ENCODE results near the gene PLD5. TPM values are rescaled to one million over a fixed set of nuclear protein-coding genes. Genes with fewer than 3 reads are reported as not detected.
"Not testable (repeated sequence)": the region's sequence is repeated elsewhere in the genome, so short reads cannot be mapped to it uniquely, and the experiment has no call there.

The PLD5 gene
- total RNA-seq, 1 donor, result under 0.01 TPM

GRCh38 chr1:242093116-242093515 is 431.4 kb downstream of the PLD5 start:
- Histone ChIP-seq H3K27me3 (ENCODE audit: insufficient read depth, low read length) (no peaks in the 10 kb centered on the region), H3K4me1 (ENCODE audit: insufficient read depth, low read length) (no peaks in the 10 kb centered on the region), H3K4me3 (ENCODE audit: low read length) (no peak overlapping the region), H3K9me3 (ENCODE audit: low read depth, low read length) (no peaks in the 10 kb centered on the region)

- Histone ChIP-seq H3K9me3 (ENCODE audit: low read depth, low read length) (no peaks in the 10 kb centered on the region), H3K4me1 (ENCODE audit: insufficient read depth, low read length) (no peaks in the 10 kb centered on the region), H3K4me3 (ENCODE audit: low read length) (no peak overlapping the region), H3K27me3 (ENCODE audit: insufficient read depth, low read length) (no peaks in the 10 kb centered on the region)
Observed at GRCh38 chr1:242089911-242090310, 434.6 kb downstream of the PLD5 start.

- Histone ChIP-seq H3K9me3 (ENCODE audit: low read depth, low read length) (no peaks in the 10 kb centered on the region), H3K4me1 (ENCODE audit: insufficient read depth, low read length) (no peaks in the 10 kb centered on the region), H3K4me3 (ENCODE audit: low read length) (no peak overlapping the region), H3K27me3 (ENCODE audit: insufficient read depth, low read length) (no peaks in the 10 kb centered on the region)
Observed at GRCh38 chr1:242088875-242089274, 435.6 kb downstream of the PLD5 start.

GRCh38 chr1:242086706-242087105 is 437.8 kb downstream of the PLD5 start:
- no peaks in the 10 kb centered on the region for H3K4me1 ChIP-seq (ENCODE audit: insufficient read depth, low read length)

GRCh38 chr1:242086093-242086492 is 438.4 kb downstream of the PLD5 start:
- no peaks in the 10 kb centered on the region for H3K27me3 ChIP-seq (ENCODE audit: insufficient read depth, low read length)
- no peaks in the 10 kb centered on the region for H3K9me3 ChIP-seq (ENCODE audit: low read depth, low read length)
- no peaks in the 10 kb centered on the region for H3K4me1 ChIP-seq (ENCODE audit: insufficient read depth, low read length)
- H3K4me3 ChIP-seq (ENCODE audit: low read length), result no peak overlapping the region

More at GRCh38 chr1:242086706-242087105, 437.8 kb downstream of the PLD5 start:
- Histone ChIP-seq H3K4me3 (ENCODE audit: low read length) (no peak overlapping the region), H3K9me3 (ENCODE audit: low read depth, low read length) (no peaks in the 10 kb centered on the region), H3K27me3 (ENCODE audit: insufficient read depth, low read length) (no peaks in the 10 kb centered on the region)

- Histone ChIP-seq H3K27me3 (ENCODE audit: insufficient read depth, low read length) (no peaks in the 10 kb centered on the region), H3K4me1 (ENCODE audit: insufficient read depth, low read length) (no peaks in the 10 kb centered on the region), H3K4me3 (ENCODE audit: low read length) (no peak overlapping the region), H3K9me3 (ENCODE audit: low read depth, low read length) (no peaks in the 10 kb centered on the region)
Observed at GRCh38 chr1:242083742-242084141, 440.8 kb downstream of the PLD5 start.

- Histone ChIP-seq H3K9me3 (ENCODE audit: low read depth, low read length) (no peaks in the 10 kb centered on the region), H3K4me3 (ENCODE audit: low read length) (no peak overlapping the region), H3K27me3 (ENCODE audit: insufficient read depth, low read length) (no peaks in the 10 kb centered on the region), H3K4me1 (ENCODE audit: insufficient read depth, low read length) (no peaks in the 10 kb centered on the region)
Observed at GRCh38 chr1:242081446-242081845, 443.1 kb downstream of the PLD5 start.

- no peaks in the 10 kb centered on the region for H3K4me1 ChIP-seq (ENCODE audit: insufficient read depth, low read length)
- H3K4me3 ChIP-seq (ENCODE audit: low read length), result no peak overlapping the region
- H3K9me3 ChIP-seq (ENCODE audit: low read depth, low read length), result no peaks in the 10 kb centered on the region
- no peaks in the 10 kb centered on the region for H3K27me3 ChIP-seq (ENCODE audit: insufficient read depth, low read length)
Observed at GRCh38 chr1:242065813-242066212, 458.7 kb downstream of the PLD5 start.

- Histone ChIP-seq H3K9me3 (ENCODE audit: low read depth, low read length) (no peaks in the 10 kb centered on the region), H3K4me1 (ENCODE audit: insufficient read depth, low read length) (no peaks in the 10 kb centered on the region), H3K4me3 (ENCODE audit: low read length) (no peak overlapping the region), H3K27me3 (ENCODE audit: insufficient read depth, low read length) (no peaks in the 10 kb centered on the region)
Observed at GRCh38 chr1:242062271-242062670, 462.2 kb downstream of the PLD5 start.

GRCh38 chr1:242059976-242060375 is 464.5 kb downstream of the PLD5 start:
- no peak overlapping the region for H3K4me3 ChIP-seq (ENCODE audit: low read length)
- H3K4me1 ChIP-seq (ENCODE audit: insufficient read depth, low read length), result no peaks in the 10 kb centered on the region
- H3K27me3 ChIP-seq (ENCODE audit: insufficient read depth, low read length), result no peaks in the 10 kb centered on the region
- H3K9me3 ChIP-seq (ENCODE audit: low read depth, low read length), result no peaks in the 10 kb centered on the region

GRCh38 chr1:242058582-242058981 is 465.9 kb downstream of the PLD5 start:
- not testable (repeated sequence) for H3K27me3 ChIP-seq (ENCODE audit: insufficient read depth, low read length); H3K4me3 ChIP-seq (ENCODE audit: low read length); H3K9me3 ChIP-seq (ENCODE audit: low read depth, low read length); H3K4me1 ChIP-seq (ENCODE audit: insufficient read depth, low read length)

GRCh38 chr1:242058181-242058580 is 466.3 kb downstream of the PLD5 start:
- not testable (repeated sequence) for H3K4me1 ChIP-seq (ENCODE audit: insufficient read depth, low read length); H3K27me3 ChIP-seq (ENCODE audit: insufficient read depth, low read length)

GRCh38 chr1:242057745-242058115 is 466.8 kb downstream of the PLD5 start:
- Histone ChIP-seq H3K9me3 (ENCODE audit: low read depth, low read length) (no peaks in the 10 kb centered on the region), H3K4me3 (ENCODE audit: low read length) (no peak overlapping the region), H3K27me3 (ENCODE audit: insufficient read depth, low read length) (no peaks in the 10 kb centered on the region), H3K4me1 (ENCODE audit: insufficient read depth, low read length) (no peaks in the 10 kb centered on the region)

More at GRCh38 chr1:242058181-242058580, 466.3 kb downstream of the PLD5 start:
- not testable (repeated sequence) for H3K9me3 ChIP-seq (ENCODE audit: low read depth, low read length); H3K4me3 ChIP-seq (ENCODE audit: low read length)

- Histone ChIP-seq H3K4me3 (ENCODE audit: low read length) (no peak overlapping the region), H3K27me3 (ENCODE audit: insufficient read depth, low read length) (no peaks in the 10 kb centered on the region), H3K4me1 (ENCODE audit: insufficient read depth, low read length) (no peaks in the 10 kb centered on the region), H3K9me3 (ENCODE audit: low read depth, low read length) (no peaks in the 10 kb centered on the region)
Observed at GRCh38 chr1:242056988-242057744, 467.3 kb downstream of the PLD5 start.

- H3K27me3 ChIP-seq (ENCODE audit: insufficient read depth, low read length), result no peaks in the 10 kb centered on the region
- no peaks in the 10 kb centered on the region for H3K4me1 ChIP-seq (ENCODE audit: insufficient read depth, low read length)
- no peak overlapping the region for H3K4me3 ChIP-seq (ENCODE audit: low read length)
- H3K9me3 ChIP-seq (ENCODE audit: low read depth, low read length), result no peaks in the 10 kb centered on the region
Observed at GRCh38 chr1:242055749-242056320, 468.7 kb downstream of the PLD5 start.

- Histone ChIP-seq H3K9me3 (ENCODE audit: low read depth, low read length) (no peaks in the 10 kb centered on the region), H3K4me1 (ENCODE audit: insufficient read depth, low read length) (no peaks in the 10 kb centered on the region), H3K27me3 (ENCODE audit: insufficient read depth, low read length) (no peaks in the 10 kb centered on the region), H3K4me3 (ENCODE audit: low read length) (no peak overlapping the region)
Observed at GRCh38 chr1:242043165-242043564, 481.3 kb downstream of the PLD5 start.

All from mononuclear cell (primary cell).